H1 (cell line): ENCODE measurements around the gene FCER1A. TPM values are rescaled to one million over a fixed set of nuclear protein-coding genes. Genes with fewer than 3 reads are reported as not detected.

Source experiments
- BCL11A ChIP-seq, 2 experiments: IDR thresholded peaks; one replicate each; pipeline ENCODE4 v1.6.1; 2011; ENCODE audit warnings: low read depth in 2 of 2, low read length in 2 of 2, mild to moderate bottlenecking in 2 of 2
- BRCA1 ChIP-seq: IDR thresholded peaks from 2 replicates; pipeline ENCODE4 v1.6.1; 2012; ENCODE audit warnings: low read depth, low read length, improper control_type of control experiment
- GABPA ChIP-seq: IDR thresholded peaks from 2 replicates; pipeline ENCODE4 v1.6.1; 2011; ENCODE audit warnings: mild to moderate bottlenecking, low read length, moderate library complexity, borderline replicate concordance; ENCODE audit not compliant: insufficient read depth
- MAFK ChIP-seq: IDR thresholded peaks from 2 replicates; pipeline ENCODE4 v1.6.1; 2012; ENCODE audit warnings: low read depth, mild to moderate bottlenecking, improper control_type of control experiment, low read length
- NRF1 ChIP-seq: IDR thresholded peaks from 2 replicates; pipeline ENCODE4 v1.6.1; 2011; ENCODE audit warnings: mild to moderate bottlenecking, low read depth, low read length, improper control_type of control experiment
- SRF ChIP-seq: IDR thresholded peaks from 2 replicates; pipeline ENCODE4 v1.6.1; 2011; ENCODE audit warnings: mild to moderate bottlenecking, low read depth, low read length, moderate library complexity
- TAF7 ChIP-seq: optimal IDR thresholded peaks from 2 replicates; pipeline ENCODE3; 2011; ENCODE audit warnings: low read depth, mild to moderate bottlenecking, inconsistent platforms, low read length, moderate library complexity, borderline replicate concordance
- YY1 ChIP-seq: IDR thresholded peaks from 2 replicates; pipeline ENCODE4 v1.6.1; 2011; ENCODE audit warnings: low read depth, mild to moderate bottlenecking, low read length
- polyA plus RNA-seq, 7 experiments: library from polyadenylated mRNA; depleted of rRNA in 3 of 7; stranded (reverse) in 5 of 7; unstranded in 2 of 7; fragments of >200 nt in 5 of 7; fragments of 200-250 nt in 2 of 7; gene quantifications; 1 replicate in 5 of 7; 2 replicates in 1 of 7; 4 replicates in 1 of 7; pipeline versions ENCODE4 v1.2.1 to v1.2.3, GENCODE V29; 2011 to 2013; ENCODE audit warnings: missing spikeins in 2 of 7, mixed read lengths in 2 of 7
- total RNA-seq: library from RNA; stranded (reverse); fragmentation: NEBNext Ultra II Directional; extraction: Animal tissue kit (Norgen Biotek cat#: 25700); gene quantifications from 2 replicates; pipeline ENCODE4 v1.2.1, GENCODE V29; 2021

Gene FCER1A
- total and polyA plus RNA-seq, 2 of the 8 experiments (the other 6 are each of a cell fraction or from before 2014, with no cell fraction given) = not detected

- TF ChIP-seq MAFK (no peak), GABPA (no peak), TAF7 (no peak), NRF1 (no peak), BCL11A (IDR thresholded peaks at IDR 0.05; ENCODE audit: low read depth in 2 of 2, low read length in 2 of 2) (no peak), YY1 (no peak), SRF (no peak), BRCA1 (no peak)
Observed at GRCh38 chr1:159296706-159297375, 5.3 kb upstream of the FCER1A start (continued).
